ENCODE measurements around the gene SUCLG2. TPM values are rescaled to one million over a fixed set of nuclear protein-coding genes. Genes with fewer than 3 reads are reported as not detected.

The SUCLG2 gene
- total and polyA plus RNA-seq, 10 of the 15 experiments (the other 5 are each of a cell fraction or from before 2014, with no cell fraction given): 17.8 to 50.9 (median 37.2) TPM

GRCh38 chr3:67325231-67325630, 329.2 kb downstream of the SUCLG2 start:
- Histone ChIP-seq H3K36me3 (ENCODE audit: control insufficient read depth in 2 of 2, insufficient read depth in 2 of 2, low read length in 1 of 2) (no peaks in the 10 kb centered on the region), H4K20me1 (ENCODE audit: control insufficient read depth, insufficient read depth) (no peaks in the 10 kb centered on the region), H3K79me2 (ENCODE audit: control insufficient read depth, insufficient read depth, low read length) (no peaks in the 10 kb centered on the region), H3K27ac (ENCODE audit: control insufficient read depth, insufficient read depth) (no peak overlapping the region), H3K4me1 (ENCODE audit: control insufficient read depth, insufficient read depth, low read length) (no peaks in the 10 kb centered on the region), H2AFZ (ENCODE audit: control insufficient read depth, low read depth, low read length) (no peak overlapping the region), H3K27me3 (replicated peaks in 1 of 2; ENCODE audit: control insufficient read depth in 2 of 2, insufficient read depth in 2 of 2, low read length in 1 of 2) (no peaks in the 10 kb centered on the region), H3K4me3 (no peak overlapping the region), H3K4me2 (ENCODE audit: control insufficient read depth, insufficient read depth) (no peak overlapping the region), H3K9me3 (replicated peaks; ENCODE audit: control insufficient read depth, insufficient read depth, low read length) (no peaks in the 10 kb centered on the region), H3K9ac (ENCODE audit: control insufficient read depth, insufficient read depth, low read length) (no peak overlapping the region)
- ChIA-PET SMC1A (ENCODE audit: uncharacterized antibody, unreplicated experiment) (interaction anchor here (1.0 kb wide), 1 partner anchor 215 kb away, joined by 3 read pairs; no protein-coding TSS in a partner anchor), POLR2A (no interaction called here), CTCF (no interaction called here), RAD21 (ENCODE audit: unreplicated experiment) (no interaction called here)
- no peak for DNase-seq (ENCODE audit: low read depth, low spot score)
- WGBS (ENCODE audit: insufficient coverage, insufficient replicate concordance, low lambda C conversion rate, missing lambda C conversion rate): 39% methylated on average over 6 of the region's 6 CpGs
- TF ChIP-seq FOS (IDR thresholded peaks at IDR 0.05; ENCODE audit: borderline replicate concordance, extremely low read depth, insufficient read length) (no peak), NR2C2 (IDR thresholded peaks at IDR 0.05; ENCODE audit: borderline replicate concordance, control insufficient read depth, insufficient read length, low read depth) (no peak), CEBPB (IDR thresholded peaks at IDR 0.05; ENCODE audit: borderline replicate concordance in 1 of 2, low read depth in 2 of 2, low read length in 2 of 2) (no peak), NFIC (IDR thresholded peaks at IDR 0.05; ENCODE audit: low read depth, low read length) (no peak), ESRRA (IDR thresholded peaks at IDR 0.05; ENCODE audit: low read length) (no peak), HCFC1 (IDR thresholded peaks at IDR 0.05; ENCODE audit: low read length) (no peak), RB1 (IDR thresholded peaks at IDR 0.05; ENCODE audit: borderline replicate concordance) (no peak), POLR2AphosphoS5 (IDR thresholded peaks at IDR 0.05; ENCODE audit: low read length) (no peak), RCOR1 (conservative IDR thresholded peaks at IDR 0.05; ENCODE audit: low read depth, low read length) (no peak)
- TF ChIP-seq, protein P1, sequence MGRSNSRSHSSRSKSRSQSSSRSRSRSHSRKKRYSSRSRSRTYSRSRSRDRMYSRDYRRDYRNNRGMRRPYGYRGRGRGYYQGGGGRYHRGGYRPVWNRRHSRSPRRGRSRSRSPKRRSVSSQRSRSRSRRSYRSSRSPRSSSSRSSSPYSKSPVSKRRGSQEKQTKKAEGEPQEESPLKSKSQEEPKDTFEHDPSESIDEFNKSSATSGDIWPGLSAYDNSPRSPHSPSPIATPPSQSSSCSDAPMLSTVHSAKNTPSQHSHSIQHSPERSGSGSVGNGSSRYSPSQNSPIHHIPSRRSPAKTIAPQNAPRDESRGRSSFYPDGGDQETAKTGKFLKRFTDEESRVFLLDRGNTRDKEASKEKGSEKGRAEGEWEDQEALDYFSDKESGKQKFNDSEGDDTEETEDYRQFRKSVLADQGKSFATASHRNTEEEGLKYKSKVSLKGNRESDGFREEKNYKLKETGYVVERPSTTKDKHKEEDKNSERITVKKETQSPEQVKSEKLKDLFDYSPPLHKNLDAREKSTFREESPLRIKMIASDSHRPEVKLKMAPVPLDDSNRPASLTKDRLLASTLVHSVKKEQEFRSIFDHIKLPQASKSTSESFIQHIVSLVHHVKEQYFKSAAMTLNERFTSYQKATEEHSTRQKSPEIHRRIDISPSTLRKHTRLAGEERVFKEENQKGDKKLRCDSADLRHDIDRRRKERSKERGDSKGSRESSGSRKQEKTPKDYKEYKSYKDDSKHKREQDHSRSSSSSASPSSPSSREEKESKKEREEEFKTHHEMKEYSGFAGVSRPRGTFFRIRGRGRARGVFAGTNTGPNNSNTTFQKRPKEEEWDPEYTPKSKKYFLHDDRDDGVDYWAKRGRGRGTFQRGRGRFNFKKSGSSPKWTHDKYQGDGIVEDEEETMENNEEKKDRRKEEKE (IDR thresholded peaks at IDR 0.05): no peak
- intact Hi-C loops (cut with micrococcal nuclease; ENCODE audit: unreplicated experiment) (no loop called here), in situ Hi-C loops (cut with MboI) (no loop called here)
- FAIRE-seq: no peak
- no peak for ATAC-seq
- BruUV-seq (replicated peaks): no TSS peak
